Mesenchymal stem cell (in vitro differentiated cells and primary cell): ENCODE data around the gene PCDHGB1.
"Not testable (repeated sequence)": the region's sequence is repeated elsewhere in the genome, so short reads cannot be mapped to it uniquely, and the experiment has no call there.

ENCODE experiments used
- DNase-seq: peaks from one replicate; pipeline ENCODE4 v3.0.0-alpha.2; 2013
- H2AFZ ChIP-seq: one replicate; pipeline ENCODE4 v1.6.1; 2013; ENCODE audit warnings: low read depth, mild to moderate bottlenecking, control low read depth, inconsistent platforms, low read length, moderate library complexity
- H2AK5ac ChIP-seq: 2 replicates; pipeline ENCODE4 v1.6.1; 2013; ENCODE audit warnings: low read length, moderate library complexity, mild to moderate bottlenecking, inconsistent platforms; ENCODE audit not compliant: severe bottlenecking
- H2BK120ac ChIP-seq: one replicate; pipeline ENCODE4 v1.6.1; 2013; ENCODE audit warnings: low read depth, mild to moderate bottlenecking, inconsistent platforms, low read length, moderate library complexity
- H2BK12ac ChIP-seq, 2 experiments: one replicate each; pipeline ENCODE4 v1.6.1; 2013; ENCODE audit warnings: inconsistent platforms in 2 of 2, low read length in 2 of 2, mild to moderate bottlenecking in 2 of 2, moderate library complexity in 2 of 2, control low read depth in 1 of 2
- H2BK15ac ChIP-seq: one replicate; pipeline ENCODE4 v1.6.1; 2013; ENCODE audit warnings: mild to moderate bottlenecking, low read depth, inconsistent platforms; ENCODE audit not compliant: poor library complexity, severe bottlenecking
- H2BK5ac ChIP-seq: 2 replicates; pipeline ENCODE4 v1.6.1; 2013; ENCODE audit warnings: low read depth, mild to moderate bottlenecking, low read length, control low read depth, inconsistent platforms; ENCODE audit not compliant: poor library complexity, severe bottlenecking
- H3K14ac ChIP-seq, 2 experiments: one replicate each; pipeline ENCODE4 v1.6.1; 2013; ENCODE audit warnings: inconsistent platforms in 2 of 2, low read length in 2 of 2, control low read depth in 1 of 2, mild to moderate bottlenecking in 1 of 2, moderate library complexity in 1 of 2
- H3K18ac ChIP-seq, 2 experiments: one replicate each; pipeline ENCODE4 v1.6.1; 2013; ENCODE audit warnings: inconsistent platforms in 2 of 2, low read length in 2 of 2, control low read depth in 1 of 2, low read depth in 1 of 2, mild to moderate bottlenecking in 1 of 2
- H3K23ac ChIP-seq, 2 experiments: one replicate each; pipeline ENCODE4 v1.6.1; 2013; ENCODE audit warnings: inconsistent platforms in 2 of 2, low read length in 2 of 2, mild to moderate bottlenecking in 2 of 2, moderate library complexity in 2 of 2, control low read depth in 1 of 2
- H3K27ac ChIP-seq: 2 replicates; pipeline ENCODE4 v1.5.1; 2013; ENCODE audit warnings: mild to moderate bottlenecking, moderate library complexity, low read length, control low read depth, inconsistent platforms; ENCODE audit not compliant: poor library complexity, severe bottlenecking
- H3K27me3 ChIP-seq, 2 experiments: 2 replicates each; pipeline versions ENCODE4 v1.6.1 to v1.7.0; 2013; ENCODE audit warnings: low read length in 2 of 2, mild to moderate bottlenecking in 2 of 2, moderate library complexity in 2 of 2, control low read depth in 1 of 2, inconsistent platforms in 1 of 2; ENCODE audit not compliant: control insufficient read depth in 1 of 2, insufficient read depth in 1 of 2
- H3K36me3 ChIP-seq, 2 experiments: 2 replicates each; pipeline versions ENCODE4 v1.6.1 to v1.7.0; 2013; ENCODE audit warnings: low read length in 2 of 2, control low read depth in 1 of 2, inconsistent platforms in 1 of 2, low read depth in 1 of 2, mild to moderate bottlenecking in 1 of 2; ENCODE audit not compliant: insufficient read depth in 2 of 2, control insufficient read depth in 1 of 2
- H3K4ac ChIP-seq, 2 experiments: one replicate each; pipeline ENCODE4 v1.6.1; 2013; ENCODE audit warnings: inconsistent platforms in 2 of 2, low read length in 2 of 2, mild to moderate bottlenecking in 2 of 2, moderate library complexity in 2 of 2, control low read depth in 1 of 2, low read depth in 1 of 2
- H3K4me1 ChIP-seq: 2 replicates; pipeline ENCODE4 v1.6.1; 2013; ENCODE audit warnings: low read depth, low read length, control low read depth; ENCODE audit not compliant: control insufficient read depth, insufficient read depth
- H3K4me2 ChIP-seq: 2 replicates; pipeline ENCODE4 v1.6.1; 2013; ENCODE audit warnings: low read length, mild to moderate bottlenecking, inconsistent platforms; ENCODE audit not compliant: poor library complexity, severe bottlenecking
- H3K4me3 ChIP-seq, 2 experiments: 2 replicates each; pipeline versions ENCODE4 v1.5.1 to v1.7.0; 2013; ENCODE audit warnings: low read length in 2 of 2, mild to moderate bottlenecking in 2 of 2, control low read depth in 1 of 2, low read depth in 1 of 2; ENCODE audit not compliant: insufficient read depth in 1 of 2
- H3K79me1 ChIP-seq: replicated peaks from 2 replicates; pipeline ENCODE4 v1.6.1; 2013; ENCODE audit warnings: mild to moderate bottlenecking, control low read depth, low read length, inconsistent platforms; ENCODE audit not compliant: poor library complexity, severe bottlenecking
- H3K9ac ChIP-seq: 2 replicates; pipeline ENCODE4 v1.7.0; 2013; ENCODE audit warnings: mild to moderate bottlenecking, low read length, moderate library complexity
- H3K9me3 ChIP-seq: 2 replicates; pipeline ENCODE4 v1.7.0; 2013; ENCODE audit warnings: mild to moderate bottlenecking, low read length; ENCODE audit not compliant: control insufficient read depth
- H4K8ac ChIP-seq: one replicate; pipeline ENCODE4 v1.6.1; 2013; ENCODE audit warnings: inconsistent platforms, mild to moderate bottlenecking, low read length, moderate library complexity
- H4K91ac ChIP-seq: one replicate; pipeline ENCODE4 v1.6.1; 2013; ENCODE audit warnings: mild to moderate bottlenecking, low read length, inconsistent platforms
- WGBS: methylation state at CpG from one replicate; pipeline ENCODE4 v1.1.7; 2013; ENCODE audit warnings: mixed read lengths; 5-methylcytosine and 5-hydroxymethylcytosine counted together

The PCDHGB1 gene

GRCh38 chr5:141375444-141376155, 25.7 kb downstream of the PCDHGB1 start:
- H4K8ac ChIP-seq, H2BK120ac ChIP-seq, H2BK12ac ChIP-seq, H2BK5ac ChIP-seq, H3K27ac ChIP-seq, H3K4ac ChIP-seq, DNase-seq, H3K36me3 ChIP-seq, H3K4me2 ChIP-seq, H4K91ac ChIP-seq, H3K4me1 ChIP-seq, H2BK15ac ChIP-seq, H3K4me3 ChIP-seq, H3K79me1 ChIP-seq, H2AK5ac ChIP-seq, H3K14ac ChIP-seq, H3K18ac ChIP-seq, H3K23ac ChIP-seq, H3K9ac ChIP-seq, H2AFZ ChIP-seq: not testable (repeated sequence)
- Histone ChIP-seq H3K9me3 (peaks cover 57% of the 10 kb centered on the region), H3K27me3 (peaks cover 0 to 13% of the 10 kb centered on the region in 2 experiments)
- WGBS, result 94% methylated on average over 35 of the region's 48 CpGs

DNA sequence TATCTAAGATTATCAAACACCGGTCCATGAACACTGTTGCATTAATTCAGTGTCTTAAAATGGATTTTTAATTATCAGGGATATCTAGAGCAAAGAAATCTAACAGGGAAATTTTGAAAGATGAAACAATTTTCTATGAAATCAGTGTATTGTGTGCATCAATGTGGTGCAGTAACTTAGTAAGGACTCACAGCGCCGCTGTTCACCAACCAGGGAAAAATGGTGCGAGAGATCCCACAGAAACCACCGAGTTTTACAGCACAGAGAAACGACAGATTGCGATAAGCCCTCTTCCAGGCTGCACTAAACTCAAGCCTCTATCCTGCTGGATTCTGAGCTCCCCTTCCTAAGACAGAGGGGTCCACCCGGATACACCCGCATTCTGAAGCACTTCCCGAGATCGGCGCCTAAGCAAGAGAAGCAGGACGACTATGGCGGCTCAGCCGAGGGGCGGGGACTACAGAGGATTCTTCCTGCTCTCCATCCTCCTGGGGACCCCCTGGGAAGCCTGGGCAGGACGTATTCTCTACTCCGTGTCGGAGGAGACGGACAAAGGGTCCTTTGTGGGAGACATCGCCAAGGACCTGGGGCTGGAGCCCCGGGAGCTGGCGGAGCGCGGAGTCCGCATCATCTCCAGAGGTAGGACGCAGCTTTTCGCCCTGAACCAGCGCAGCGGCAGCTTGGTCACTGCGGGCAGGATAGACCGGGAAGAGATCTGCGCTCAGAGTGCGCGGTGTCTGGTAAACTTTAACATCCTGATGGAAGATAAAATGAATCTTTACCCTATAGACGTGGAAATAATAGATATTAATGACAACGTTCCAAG, 32.8 kb downstream of the PCDHGB1 start, which contains the start of gene PCDHGA7:
Gene PCDHGA7 (plus strand): TSS at position 274 of the 826 bp plus-strand sequence. CDS start 158 bp downstream, at position 432.
- Histone ChIP-seq H3K4me1 (no peaks in the 10 kb centered on the region), H3K18ac (no peak within 1 kb of the TSS), H2AFZ (no peak within 1 kb of the TSS), H4K91ac (no peak within 1 kb of the TSS), H3K36me3 (no peaks in the 10 kb centered on the region), H4K8ac (no peak within 1 kb of the TSS), H3K14ac (no peak within 1 kb of the TSS), H3K9me3 (peaks cover 33% of the 10 kb centered on the region), H3K27ac (no peak within 1 kb of the TSS), H3K4me3 (peak within 1 kb of the TSS in 1 of 2 experiments; percentile 77), H3K4me2 (no peak within 1 kb of the TSS), H3K23ac (no peak within 1 kb of the TSS), H2BK12ac (no peak within 1 kb of the TSS), H3K9ac (peak within 1 kb of the TSS; percentile 67), H2BK15ac (no peak within 1 kb of the TSS), H2BK120ac (no peak within 1 kb of the TSS), H3K79me1 (no peaks in the 10 kb centered on the region), H2BK5ac (no peak within 1 kb of the TSS), H3K4ac (no peak within 1 kb of the TSS), H3K27me3 (no peaks in the 10 kb centered on the region), H2AK5ac (no peak within 1 kb of the TSS)
- DNase-seq, result no peak
- WGBS, result 95% methylated on average over 37 of the region's 37 CpGs

GRCh38 chr5:141383345-141383744, 33.4 kb downstream of the PCDHGB1 start:
- H3K27ac ChIP-seq, result no peak overlapping the region
- H3K9ac ChIP-seq, result no peak overlapping the region
- peak overlapping the region in 1 of 2 experiments; percentile 77 for H3K4me3 ChIP-seq
- H3K36me3 ChIP-seq, result no peaks in the 10 kb centered on the region
- WGBS, result 96% methylated on average over 20 of the region's 21 CpGs
- peaks cover 2% of the 10 kb centered on the region for H3K79me1 ChIP-seq
- H2AK5ac ChIP-seq, result no peak overlapping the region
- H3K23ac ChIP-seq, result no peak overlapping the region
- H4K8ac ChIP-seq, result no peak overlapping the region
- no peak overlapping the region for H2BK120ac ChIP-seq
- no peak overlapping the region for H3K14ac ChIP-seq
- H3K18ac ChIP-seq, result no peak overlapping the region
- no peaks in the 10 kb centered on the region for H3K27me3 ChIP-seq
- H2BK5ac ChIP-seq, result no peak overlapping the region
- no peak overlapping the region for H3K4me2 ChIP-seq
- peaks cover 33% of the 10 kb centered on the region for H3K9me3 ChIP-seq
- H2BK12ac ChIP-seq, result no peak overlapping the region
- no peak overlapping the region for H2AFZ ChIP-seq
- H3K4me1 ChIP-seq, result no peaks in the 10 kb centered on the region
- no peak for DNase-seq
- H2BK15ac ChIP-seq, result no peak overlapping the region
- H4K91ac ChIP-seq, result no peak overlapping the region
- no peak overlapping the region for H3K4ac ChIP-seq
